SH-SY5Y (cell line): Measurements from ENCODE around the gene DSCAM.

Experiments
- GATA2 ChIP-seq: IDR thresholded peaks from 2 replicates; pipeline ENCODE4 v1.6.1; 2011; ENCODE audit warnings: mild to moderate bottlenecking, low read depth, low read length
- GATA3 ChIP-seq: IDR thresholded peaks from 2 replicates; pipeline ENCODE4 v1.6.1; 2011; ENCODE audit warnings: low read depth, mild to moderate bottlenecking, low read length, moderate library complexity

DNA sequence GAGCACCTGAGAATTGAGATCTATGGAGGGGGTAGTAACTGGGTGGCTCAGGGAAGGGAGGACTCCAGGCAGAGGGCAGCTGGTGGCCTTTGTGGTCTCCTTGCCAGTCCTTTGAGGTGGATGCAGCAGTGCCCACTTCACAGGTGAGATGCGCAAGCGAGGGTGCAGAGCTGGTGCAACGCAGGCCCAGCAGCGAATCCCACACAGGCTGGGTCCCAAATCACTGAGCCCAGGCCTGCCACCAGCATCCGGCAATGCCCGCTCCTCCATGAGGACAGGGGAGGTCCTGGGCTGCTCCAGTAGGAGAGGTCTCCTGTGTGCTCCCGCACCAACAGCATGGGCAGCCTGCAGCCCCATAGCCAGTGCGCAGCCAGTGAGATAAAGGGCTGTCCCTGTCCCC lies 661.8 kb downstream of the DSCAM start:
- no peak for TF ChIP-seq GATA3
- TF ChIP-seq GATA2 = no peak
